C1 segment of cervical spinal cord (tissue), 14 donors: Measurements from ENCODE around the gene SYCP2.

ENCODE experiments used
- DNase-seq, 14 donors: peaks; one replicate each; lab custom pipeline; 2025; lab: John Stamatoyannopoulos, UW

The SYCP2 gene

DNA sequence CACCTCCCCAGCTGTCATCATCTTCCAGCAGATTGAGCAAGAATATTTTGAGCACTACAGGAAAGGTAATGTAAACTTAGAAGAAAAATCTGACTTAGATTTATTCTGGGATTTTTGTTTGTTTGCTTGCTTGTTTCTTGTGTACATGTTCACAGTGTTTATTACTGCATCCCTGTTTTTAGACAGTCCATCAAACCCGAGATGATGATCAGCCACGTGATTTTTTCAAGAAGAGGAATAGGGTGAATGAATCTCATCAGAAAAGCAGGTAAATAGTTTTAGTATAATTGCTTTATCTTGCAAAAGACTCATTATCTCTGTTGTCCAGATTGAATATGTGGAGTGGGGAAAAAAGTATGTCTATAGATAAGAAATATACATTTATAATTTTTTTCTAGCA is 8.8 kb upstream of the SYCP2 start:
- no peak for DNase-seq

DNA sequence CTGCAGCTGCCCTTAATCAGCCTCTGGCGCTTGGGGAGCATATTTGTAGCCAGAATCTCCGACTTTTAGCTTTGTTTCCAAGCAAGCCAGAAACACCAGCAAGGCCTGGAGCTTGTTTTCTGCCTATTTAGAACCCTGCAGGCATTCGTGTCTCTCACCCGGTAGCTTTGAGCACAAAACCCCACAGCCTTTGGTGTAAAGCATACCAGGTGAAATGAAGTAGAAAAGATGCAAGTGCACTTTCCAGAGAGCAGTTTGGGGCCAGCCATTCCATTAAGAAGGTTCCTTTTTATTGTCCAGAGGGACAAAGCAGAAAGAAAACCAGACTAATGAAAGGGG is 7.5 kb upstream of the SYCP2 start:
- no peak for DNase-seq

DNA sequence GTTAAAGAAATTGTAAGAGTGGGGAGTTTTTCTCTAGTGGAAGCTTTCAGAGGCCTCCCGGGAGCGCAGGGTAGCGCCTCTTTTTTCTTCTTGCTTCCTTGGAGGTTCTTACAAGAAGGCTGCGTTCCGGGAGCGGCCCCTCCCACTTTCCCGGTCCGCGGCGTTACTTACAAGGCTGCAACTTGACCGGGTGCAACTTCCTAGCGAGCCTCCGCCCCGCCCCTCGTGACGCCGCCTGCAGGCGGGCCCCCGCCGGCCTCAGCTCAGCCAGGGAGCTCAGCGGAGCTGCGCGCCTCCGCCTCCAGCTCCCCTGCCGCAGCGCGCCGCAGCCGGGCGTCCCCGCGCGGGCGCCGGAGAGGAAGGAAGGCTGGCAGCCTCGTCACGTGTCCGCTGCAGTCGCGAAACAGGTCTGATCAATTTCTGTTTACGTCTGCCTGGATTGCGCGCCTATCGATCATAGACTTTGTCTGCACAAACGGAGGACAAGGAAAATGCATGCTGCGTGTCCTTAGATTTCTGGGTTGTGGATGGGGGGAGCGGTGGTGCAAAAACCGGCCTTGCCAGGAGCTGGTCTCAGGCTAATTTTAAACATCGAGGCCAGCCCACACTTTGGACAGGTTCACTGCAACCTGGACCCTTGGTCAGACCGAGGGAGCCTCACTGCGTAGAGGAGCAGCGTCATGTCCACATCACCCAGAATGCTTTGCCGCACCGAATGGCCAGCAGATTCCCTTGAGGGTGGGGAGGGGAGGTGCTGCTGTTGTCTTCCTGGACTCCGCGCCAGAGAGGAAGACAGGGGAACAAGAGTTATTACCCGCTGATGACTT is 6.9 kb upstream of the SYCP2 start, which contains the start of the genes FAM217B and PPP1R3D:
FAM217B (plus strand) TSS at position 261 of the 827 bp plus-strand sequence. CDS start 3,555 bp downstream, outside the sequence.
PPP1R3D (minus strand) TSS at position 177 of the 827 bp plus-strand sequence. CDS start 374 bp downstream, outside the sequence.
- peak; percentile 63 to 95 (median 90) for DNase-seq

DNA sequence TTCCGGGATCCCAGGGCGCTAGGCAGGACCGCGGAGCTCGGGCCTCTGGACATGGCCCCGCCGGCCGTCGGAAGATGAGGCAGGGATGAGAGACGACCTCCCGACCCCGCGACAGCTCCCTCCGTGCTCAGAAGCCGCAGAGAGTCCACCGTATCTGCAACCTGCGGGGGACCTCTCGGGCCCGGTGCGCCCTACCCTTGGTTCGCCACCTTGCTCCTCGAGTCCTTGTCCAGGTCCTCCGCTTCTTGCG is 6.4 kb upstream of the SYCP2 start:
- DNase-seq: no peak

DNA sequence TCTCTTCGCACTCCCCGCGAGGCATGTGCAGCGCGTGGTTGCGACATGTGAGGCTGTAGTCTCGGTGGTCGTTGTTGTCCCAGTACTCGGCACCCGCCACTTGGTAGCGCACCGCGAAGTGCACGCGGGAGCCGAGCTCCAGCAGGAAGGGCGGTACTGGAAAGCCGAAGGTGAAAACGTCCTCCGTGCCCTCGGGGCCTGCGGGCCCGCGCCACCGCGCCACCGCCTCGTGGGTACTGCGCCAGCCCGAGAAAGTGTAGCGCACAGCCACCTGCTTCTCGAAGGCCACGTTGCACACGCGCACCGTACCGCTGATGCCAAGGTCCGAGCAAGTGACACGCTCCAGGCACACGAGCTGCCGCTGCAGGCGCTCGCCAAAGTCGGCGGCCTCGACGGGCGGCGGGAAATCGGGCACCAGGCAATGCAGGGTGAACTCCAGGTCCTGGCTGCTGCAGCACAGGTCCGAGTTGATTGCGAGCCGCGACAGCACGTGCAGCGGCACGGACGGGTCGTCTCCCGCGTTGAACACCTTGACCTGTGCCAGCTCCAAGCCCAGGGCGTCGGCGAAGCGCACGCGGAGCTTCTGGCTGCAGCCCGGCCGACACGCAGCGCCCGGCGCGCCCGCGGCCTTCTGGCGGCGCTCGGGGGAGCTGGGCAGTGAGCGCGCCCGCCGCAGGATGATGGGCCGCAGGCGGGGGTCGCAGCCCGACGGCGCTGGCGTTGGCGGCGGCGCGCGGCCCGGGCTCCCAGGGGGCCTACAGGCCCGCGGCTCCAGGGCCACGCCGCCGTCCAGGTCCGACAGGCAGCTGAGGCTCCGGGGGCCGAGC is 5.8 kb upstream of the SYCP2 start:
- peak in 1 of 14 donors; percentile 32 for DNase-seq

DNA sequence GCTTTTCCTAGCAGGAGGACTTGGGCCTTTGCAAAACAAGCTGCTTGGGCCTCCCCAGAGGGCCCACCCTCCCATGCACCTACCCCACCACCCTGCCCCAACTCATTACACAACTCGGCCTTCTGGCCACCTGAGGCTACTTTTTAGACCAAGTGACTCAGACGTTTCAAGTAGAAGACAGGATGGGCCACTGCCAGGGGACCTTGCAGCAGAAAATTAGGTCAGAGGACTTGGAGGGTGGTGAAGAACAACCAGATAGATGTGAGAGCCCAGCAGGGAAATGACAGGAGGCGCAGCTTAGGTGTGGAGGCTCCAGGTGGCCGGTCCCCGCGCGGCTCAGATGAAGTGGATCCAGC is 5.2 kb upstream of the SYCP2 start:
- peak in 4 of 14 donors; percentile 9 to 59 (median 26) for DNase-seq

DNA sequence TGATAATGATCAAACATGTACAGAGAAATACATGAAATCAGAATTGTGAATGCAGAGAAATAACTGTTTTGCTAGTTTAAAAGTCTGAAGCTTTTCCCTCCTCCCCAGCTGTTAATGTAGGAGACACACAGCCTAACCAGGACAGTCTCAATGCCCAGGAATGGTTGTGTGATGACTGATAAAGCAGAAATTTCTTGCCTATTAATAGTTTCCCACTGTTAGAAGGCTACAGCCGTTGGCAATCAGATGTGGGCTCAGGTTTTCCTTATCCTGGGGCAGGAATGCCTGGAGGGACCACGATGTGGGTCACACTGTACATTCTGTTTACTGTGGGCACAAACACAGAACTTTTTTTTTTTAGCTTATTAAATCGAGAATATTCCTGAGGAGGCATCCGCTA is 4.8 kb upstream of the SYCP2 start:
- no peak for DNase-seq

DNA sequence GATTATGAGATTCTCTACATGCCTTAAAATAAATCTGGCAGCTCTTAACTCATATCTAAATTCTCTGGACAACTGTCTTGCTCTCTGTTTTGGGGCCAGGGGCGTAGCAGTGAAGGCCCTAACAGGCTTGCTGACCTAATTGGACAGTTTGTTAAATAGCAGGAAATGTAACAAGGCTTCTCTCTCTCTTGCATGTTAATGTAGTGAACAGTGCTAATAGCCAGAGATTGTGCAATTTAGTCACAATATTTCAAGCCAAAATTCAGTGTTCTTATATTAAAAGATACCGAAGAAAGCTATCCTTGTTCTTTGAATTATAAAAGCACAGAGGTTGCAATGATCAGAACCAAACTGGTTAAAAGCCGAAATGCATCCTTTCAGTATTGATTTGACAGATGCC is 3.7 kb upstream of the SYCP2 start:
- DNase-seq: no peak

DNA sequence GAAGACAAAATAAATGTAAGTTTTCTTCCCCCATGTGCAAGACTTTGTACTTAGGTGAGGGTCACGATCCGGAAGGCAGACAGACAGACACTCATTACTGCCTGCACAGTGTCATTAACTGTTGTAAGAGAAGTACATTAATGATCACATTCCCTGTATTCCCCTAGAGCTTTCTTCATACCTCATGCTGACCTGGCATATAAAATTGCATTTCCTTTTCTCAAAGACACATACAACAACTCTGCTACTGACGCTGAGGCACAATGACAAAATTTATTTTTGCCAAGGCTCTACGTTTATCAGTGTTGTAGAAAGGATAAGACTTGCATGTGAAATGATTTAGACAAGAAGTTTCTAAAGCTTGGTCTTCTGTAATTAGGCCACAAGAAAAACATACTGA is 3.0 kb upstream of the SYCP2 start:
- DNase-seq: no peak

DNA sequence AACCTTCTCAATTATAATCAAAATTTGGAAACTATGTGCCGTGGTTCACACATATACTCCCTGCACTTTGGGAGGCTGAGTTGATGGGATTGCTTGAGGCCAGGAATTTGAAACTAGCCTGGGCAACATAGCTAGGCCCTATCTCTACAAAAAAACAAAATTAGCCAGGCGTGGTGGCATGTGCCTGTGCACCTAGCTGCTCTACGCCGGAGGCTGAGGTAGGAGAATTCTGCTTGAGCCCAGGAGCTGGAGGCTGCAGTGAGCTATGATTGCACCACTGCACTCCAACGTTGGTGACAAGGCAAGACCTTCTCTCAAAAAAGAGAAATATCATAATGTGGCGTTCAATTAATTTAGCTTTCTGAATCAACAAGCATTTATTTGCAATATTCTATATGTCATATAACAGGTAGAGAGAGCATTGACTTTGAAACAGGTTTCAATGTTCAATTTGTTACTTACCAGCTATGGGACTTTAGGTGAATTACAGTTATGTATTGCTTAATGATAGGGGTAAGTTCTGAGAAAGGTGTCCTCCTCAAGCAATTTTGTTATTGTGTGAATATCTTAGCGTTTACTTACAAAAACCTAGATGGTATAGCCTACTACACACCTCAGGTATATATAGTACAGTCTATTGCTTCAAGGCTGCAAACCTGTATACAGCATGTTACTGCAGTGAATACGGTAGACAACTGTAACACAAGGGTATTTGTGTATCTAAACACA is 2.2 kb upstream of the SYCP2 start:
- no peak for DNase-seq

DNA sequence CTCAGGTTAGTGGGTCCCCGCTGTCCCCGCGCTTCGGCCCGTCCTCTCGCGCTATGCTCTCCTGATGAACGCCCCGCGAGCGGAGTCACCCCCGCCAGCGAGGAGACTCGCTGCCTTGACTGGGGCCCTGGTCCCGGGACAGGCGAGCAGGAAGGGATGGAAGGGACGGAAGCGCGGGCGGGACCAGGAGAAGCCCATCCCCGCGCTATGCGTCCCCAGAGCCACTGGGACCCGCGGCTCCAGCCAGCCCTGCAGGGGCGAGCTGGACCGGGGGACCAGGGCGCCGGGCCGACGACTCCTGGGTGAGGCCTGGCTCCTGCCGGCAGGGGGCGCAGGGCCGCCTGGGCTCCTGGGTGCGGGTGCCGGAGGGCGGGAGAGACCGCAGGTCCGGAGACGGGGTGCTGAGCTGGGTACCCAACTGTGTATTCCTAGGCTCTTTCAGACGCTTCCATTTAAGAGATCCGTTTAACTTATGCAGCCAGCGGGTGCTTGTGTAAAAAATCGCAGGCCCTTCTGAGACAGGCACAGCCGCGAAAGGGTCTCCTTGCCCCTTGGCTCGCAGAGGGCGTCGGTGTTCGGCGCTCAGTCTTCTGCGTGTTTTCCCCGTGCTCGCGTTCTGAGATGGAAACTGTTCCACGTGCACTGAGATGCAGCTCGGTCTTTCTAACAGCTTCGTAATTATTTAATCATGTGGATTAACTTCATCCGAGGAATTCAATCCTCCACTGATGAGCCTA is 580 bp upstream of the SYCP2 start:
- DNase-seq: peak in 12 of 14 donors; percentile 32 to 87 (median 66)

DNA sequence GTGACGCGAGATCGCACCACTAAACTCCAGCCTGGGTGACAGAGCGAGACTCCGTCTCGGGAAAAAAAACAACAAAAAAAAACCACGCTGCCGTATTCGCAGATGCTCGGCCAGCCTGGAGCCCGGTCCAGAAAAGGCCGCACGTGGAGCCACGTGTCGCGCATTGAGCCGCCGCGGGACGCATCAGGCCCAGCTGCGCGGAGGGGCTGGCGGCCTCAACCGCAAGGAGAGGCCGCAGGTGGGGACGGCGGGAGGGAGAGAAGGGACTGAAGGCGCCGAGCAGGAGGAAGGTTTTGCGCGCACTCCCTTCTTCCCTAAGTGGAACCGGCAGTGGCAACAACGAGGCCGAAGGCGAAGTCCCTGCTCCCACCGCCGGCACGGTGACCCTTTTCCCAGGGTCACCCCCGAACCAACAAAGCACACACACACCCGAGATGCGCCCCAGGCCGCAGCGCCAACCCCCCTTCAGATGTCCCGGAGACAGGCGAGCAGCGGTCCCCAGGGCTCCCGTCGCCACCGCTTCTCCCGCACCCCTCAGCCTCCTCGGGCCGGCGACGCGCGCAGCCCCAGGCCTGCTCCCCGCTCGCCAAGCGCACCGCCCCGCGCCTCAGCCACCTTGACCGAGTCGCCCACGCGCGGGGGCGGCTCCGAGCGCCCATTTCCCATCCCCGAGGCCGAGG is 681 bp downstream of the SYCP2 start:
- DNase-seq: no peak

DNA sequence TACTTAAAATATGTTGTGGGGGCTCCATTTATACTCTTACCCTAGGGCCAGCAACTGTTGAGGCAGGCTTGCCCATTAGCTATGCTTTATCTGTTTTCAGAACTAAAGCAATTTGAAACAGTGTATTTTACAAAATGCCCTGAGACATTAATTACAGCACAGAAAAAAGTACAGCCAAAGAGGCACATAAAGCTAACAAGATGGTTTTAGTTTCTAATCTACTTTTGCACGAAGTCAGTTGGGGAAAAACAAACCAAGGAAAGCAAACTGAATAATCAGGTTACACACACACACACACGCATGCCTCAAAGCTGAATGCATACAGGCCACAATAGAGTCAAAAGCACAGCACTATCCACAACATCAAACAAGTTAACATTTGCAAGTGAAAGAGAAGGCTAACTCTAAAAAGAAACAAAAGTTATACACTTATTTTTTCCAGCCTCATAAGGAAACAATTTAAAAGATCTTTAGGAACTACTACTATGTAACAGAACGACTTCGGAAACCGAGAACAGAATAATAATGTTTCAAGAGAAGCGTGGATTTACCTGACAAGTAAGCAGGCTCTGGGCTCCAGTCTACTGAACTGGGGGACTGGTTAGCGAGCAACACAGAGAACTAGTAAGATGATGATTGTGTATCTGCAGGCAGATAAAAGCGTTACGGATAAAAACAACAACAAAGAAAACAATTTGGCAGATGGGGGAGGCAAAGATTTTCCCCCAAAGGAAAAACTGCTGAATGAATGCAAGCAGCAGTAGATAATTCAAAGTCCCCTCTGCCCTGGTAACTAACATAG is 1.7 kb downstream of the SYCP2 start:
- no peak for DNase-seq

DNA sequence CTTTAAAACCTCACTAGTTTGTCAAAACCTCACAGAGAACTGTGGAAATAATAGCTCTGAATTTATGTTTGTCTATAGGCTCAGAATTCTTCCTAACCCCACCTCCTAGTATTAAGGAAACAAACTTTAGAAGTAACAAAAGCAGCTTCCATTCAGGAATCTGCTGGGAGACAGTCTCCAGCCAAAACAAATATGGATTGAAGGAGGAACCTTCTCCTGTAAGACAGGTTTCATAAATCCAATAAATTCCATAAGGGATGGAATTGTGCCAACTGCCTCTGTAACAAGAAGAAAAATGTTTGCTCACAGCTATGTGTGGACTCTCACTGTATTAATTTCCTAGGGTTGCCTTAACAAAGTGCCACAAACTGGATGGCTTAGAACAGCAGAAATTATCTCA is 7.5 kb downstream of the SYCP2 start:
- no peak for DNase-seq

DNA sequence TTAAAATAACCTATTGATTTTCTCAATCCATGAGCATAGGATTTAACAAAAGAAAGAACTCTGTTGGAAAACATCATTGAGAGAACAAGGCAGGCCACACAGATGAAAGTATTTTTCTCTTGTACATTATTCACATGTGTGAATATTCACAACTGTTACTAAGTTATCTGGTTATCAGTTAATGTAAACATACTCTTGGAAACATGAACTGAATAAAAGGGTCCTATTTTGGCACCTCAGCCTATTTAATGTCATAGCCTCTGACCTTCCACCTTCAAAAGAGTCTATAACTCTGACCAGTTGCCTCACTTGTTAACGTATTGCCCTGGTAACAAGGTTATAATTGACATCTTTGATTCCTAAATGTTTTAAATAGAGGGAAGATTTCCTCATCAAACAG is 8.1 kb downstream of the SYCP2 start:
- no peak for DNase-seq

DNA sequence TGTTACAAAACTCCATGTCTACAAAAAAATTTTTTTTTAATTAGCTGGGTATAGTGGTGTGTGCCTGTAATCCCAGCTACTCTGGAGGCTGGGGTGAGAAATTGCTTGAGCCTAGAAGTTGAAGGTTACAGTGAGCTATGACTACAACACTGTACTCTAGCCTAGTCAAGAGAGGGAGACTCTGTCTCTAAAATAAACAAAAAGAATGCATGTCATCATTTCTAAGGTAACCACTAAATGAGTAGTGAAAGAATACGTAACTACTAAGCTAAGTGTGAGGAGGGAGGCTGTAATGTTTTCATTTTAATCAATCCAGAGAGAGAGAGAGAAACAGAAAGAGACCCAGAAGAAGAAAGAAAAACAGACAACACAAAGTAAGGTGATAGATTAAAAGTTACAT is 9.9 kb downstream of the SYCP2 start:
- no peak for DNase-seq

DNA sequence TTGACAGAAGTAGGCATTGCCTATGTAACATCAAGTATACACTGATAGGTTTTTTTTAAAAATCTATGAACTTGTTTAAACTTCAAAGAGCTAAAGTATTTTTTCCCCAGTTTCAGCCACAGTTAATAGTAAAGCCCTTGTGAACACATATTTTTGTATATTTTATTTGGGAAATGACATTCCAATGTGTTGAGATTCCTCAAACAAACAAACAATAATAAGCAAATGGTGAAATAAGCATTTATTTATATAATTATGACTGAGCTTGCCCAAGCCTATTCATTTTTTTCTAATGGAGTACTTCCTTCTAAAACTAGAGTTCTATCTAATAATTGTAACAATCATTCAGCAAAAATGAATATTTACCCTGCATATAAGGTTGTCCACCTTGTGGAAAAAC is 12.5 kb downstream of the SYCP2 start:
- no peak for DNase-seq

DNA sequence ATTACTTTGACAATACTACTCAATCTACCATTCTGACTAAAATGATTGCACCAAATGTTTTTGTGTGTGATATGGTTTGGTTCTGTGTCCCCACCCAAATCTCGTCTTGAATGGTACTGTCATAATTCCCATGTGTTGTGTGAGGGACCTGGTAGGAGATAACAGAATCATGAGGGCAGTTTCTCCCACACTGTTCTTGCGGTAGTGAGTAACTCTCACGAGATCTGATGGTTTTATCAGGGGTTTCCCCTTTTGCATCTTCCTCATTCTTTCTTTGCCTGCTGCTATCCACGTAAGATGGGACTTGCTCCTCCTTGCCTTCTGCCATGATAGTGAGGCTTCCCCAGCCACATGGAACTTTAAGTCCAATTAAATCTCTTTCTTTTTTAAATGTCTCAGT is 20.8 kb downstream of the SYCP2 start:
- DNase-seq: no peak

DNA sequence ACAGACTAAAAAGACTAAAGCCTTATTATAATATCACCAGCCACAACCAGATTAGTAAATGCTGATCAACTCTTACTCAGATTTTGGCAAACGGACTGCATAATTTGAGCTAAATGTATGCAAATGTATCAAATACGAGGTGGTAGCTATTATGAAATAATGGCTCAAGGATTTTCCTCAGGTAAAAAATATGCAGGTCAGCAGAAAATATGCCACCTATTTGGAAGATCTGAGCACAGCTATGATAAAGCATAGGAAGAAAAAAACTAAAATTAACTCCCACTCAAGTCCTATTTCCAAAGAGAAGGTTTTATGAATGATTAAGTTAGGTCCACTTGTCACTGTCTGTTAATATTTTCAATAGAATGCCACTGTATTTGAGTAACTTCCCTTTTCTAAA is 22.4 kb downstream of the SYCP2 start:
- DNase-seq: no peak

DNA sequence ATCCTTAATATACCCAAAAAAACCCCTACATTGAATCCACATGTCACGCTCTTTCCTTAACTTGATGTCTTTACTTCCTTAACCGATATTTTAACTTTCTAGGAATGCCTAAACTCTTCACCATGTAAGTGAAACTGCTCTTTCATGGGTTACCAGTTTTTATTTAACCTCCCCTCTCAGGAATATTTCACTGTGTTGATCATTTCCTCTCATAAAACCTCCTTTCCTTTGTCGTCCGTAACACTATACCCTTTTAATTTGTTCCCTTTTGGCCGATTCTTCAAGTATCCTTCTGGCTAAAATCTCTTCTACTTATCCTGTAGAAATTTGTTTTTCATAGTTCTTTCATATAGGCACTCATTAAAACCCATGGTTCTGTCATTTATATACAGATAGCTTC is 24.6 kb downstream of the SYCP2 start:
- DNase-seq: no peak
